Occipital lobe (tissue), 2 donors: Measurements from ENCODE around the gene GAL3ST2. TPM values are rescaled to one million over a fixed set of nuclear protein-coding genes. Genes with fewer than 3 reads are reported as not detected.

ENCODE experiments used
- DNase-seq: peaks from one replicate; lab custom pipeline; 2025; lab: John Stamatoyannopoulos, UW
- total RNA-seq: library from RNA; depleted of rRNA; stranded (reverse); fragments of >200 nt; gene quantifications from one replicate; pipeline ENCODE4 v1.2.3, GENCODE V29; 2014

The GAL3ST2 gene
- total RNA-seq, 1 donor from 2014 or later = 0.16 TPM

GRCh38 chr2:241843321-241844065 is 66.9 kb downstream of the GAL3ST2 start:
- no peak for DNase-seq

GRCh38 chr2:241844066-241844728 is 67.6 kb downstream of the GAL3ST2 start:
- DNase-seq = no peak

GRCh38 chr2:241844831-241845578 is 68.4 kb downstream of the GAL3ST2 start:
- no peak for DNase-seq

- no peak for DNase-seq
Measured at GRCh38 chr2:241846406-241846805, 69.8 kb downstream of the GAL3ST2 start.

- DNase-seq = no peak
Measured at GRCh38 chr2:241848761-241849615, 72.4 kb downstream of the GAL3ST2 start.

GRCh38 chr2:241849616-241850543 is 73.3 kb downstream of the GAL3ST2 start:
- no peak for DNase-seq

- no peak for DNase-seq
Measured at GRCh38 chr2:241850544-241851324, 74.1 kb downstream of the GAL3ST2 start.

GRCh38 chr2:241851325-241852115 is 74.9 kb downstream of the GAL3ST2 start:
- DNase-seq = no peak

GRCh38 chr2:241852116-241852980 is 75.7 kb downstream of the GAL3ST2 start:
- DNase-seq = no peak

- no peak for DNase-seq
Measured at GRCh38 chr2:241852981-241853631, 76.5 kb downstream of the GAL3ST2 start.

Other genes with a start within 250 kb of the GAL3ST2 start
- gene BOK, start 218.1 kb upstream of the GAL3ST2 start, total RNA-seq = 22.8 TPM
- gene THAP4, start 139.7 kb upstream of the GAL3ST2 start, total RNA-seq = 22.0 TPM
- gene ATG4B, start 139.1 kb upstream of the GAL3ST2 start, total RNA-seq = 33.7 TPM
- gene DTYMK, start 90.0 kb upstream of the GAL3ST2 start, total RNA-seq = 10.0 TPM
- 23.4 TPM for gene ING5, start 74.8 kb upstream of the GAL3ST2 start, total RNA-seq
- gene D2HGDH, start 42.2 kb upstream of the GAL3ST2 start, total RNA-seq = 8.0 TPM
- gene NEU4, start 32.4 kb downstream of the GAL3ST2 start, total RNA-seq = 0.31 TPM
- not detected for gene PDCD1, start 82.1 kb downstream of the GAL3ST2 start, total RNA-seq
- 2.5 TPM for gene RTP5, start 92.9 kb downstream of the GAL3ST2 start, total RNA-seq